ENCODE data around the gene QSOX1.

DNA sequence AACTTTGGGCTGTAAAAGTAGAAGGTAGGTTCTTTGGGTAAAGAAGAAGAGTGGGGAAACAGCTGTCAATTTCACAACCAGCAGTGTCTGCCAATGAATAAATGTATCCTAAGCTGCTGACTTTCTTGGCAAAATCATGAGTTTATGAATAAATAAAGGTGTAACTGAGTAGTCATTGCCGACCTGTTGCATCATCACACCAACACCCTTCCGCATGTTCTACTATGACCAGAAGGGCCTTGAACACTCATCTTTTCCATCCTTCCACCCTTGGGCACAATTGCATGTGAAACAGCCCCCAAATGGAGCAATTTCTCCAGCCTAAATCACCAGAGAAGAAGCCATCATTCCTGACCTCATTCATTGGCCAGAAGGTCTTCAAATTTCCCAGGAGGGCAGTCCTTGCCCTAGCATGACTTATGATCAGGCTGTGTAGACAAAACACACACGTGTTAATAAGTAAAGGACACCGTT lies 31.2 kb upstream of the QSOX1 start:
- TF ChIP-seq, protein P1, sequence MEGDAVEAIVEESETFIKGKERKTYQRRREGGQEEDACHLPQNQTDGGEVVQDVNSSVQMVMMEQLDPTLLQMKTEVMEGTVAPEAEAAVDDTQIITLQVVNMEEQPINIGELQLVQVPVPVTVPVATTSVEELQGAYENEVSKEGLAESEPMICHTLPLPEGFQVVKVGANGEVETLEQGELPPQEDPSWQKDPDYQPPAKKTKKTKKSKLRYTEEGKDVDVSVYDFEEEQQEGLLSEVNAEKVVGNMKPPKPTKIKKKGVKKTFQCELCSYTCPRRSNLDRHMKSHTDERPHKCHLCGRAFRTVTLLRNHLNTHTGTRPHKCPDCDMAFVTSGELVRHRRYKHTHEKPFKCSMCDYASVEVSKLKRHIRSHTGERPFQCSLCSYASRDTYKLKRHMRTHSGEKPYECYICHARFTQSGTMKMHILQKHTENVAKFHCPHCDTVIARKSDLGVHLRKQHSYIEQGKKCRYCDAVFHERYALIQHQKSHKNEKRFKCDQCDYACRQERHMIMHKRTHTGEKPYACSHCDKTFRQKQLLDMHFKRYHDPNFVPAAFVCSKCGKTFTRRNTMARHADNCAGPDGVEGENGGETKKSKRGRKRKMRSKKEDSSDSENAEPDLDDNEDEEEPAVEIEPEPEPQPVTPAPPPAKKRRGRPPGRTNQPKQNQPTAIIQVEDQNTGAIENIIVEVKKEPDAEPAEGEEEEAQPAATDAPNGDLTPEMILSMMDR (IDR thresholded peaks at IDR 0.05; ENCODE audit: low read depth, low read length): no peak
- TF ChIP-seq EZH2phosphoT487 (IDR thresholded peaks at IDR 0.05; ENCODE audit: low read depth): no peak

All from OCI-LY3 (cell line).